ENCODE data around the gene GAB4. TPM values are rescaled to one million over a fixed set of nuclear protein-coding genes. Genes with fewer than 3 reads are reported as not detected.

GAB4 gene
- total and polyA plus RNA-seq, 2 of the 13 experiments (the other 11 are each of a cell fraction or from before 2014, with no cell fraction given), result not detected

DNA sequence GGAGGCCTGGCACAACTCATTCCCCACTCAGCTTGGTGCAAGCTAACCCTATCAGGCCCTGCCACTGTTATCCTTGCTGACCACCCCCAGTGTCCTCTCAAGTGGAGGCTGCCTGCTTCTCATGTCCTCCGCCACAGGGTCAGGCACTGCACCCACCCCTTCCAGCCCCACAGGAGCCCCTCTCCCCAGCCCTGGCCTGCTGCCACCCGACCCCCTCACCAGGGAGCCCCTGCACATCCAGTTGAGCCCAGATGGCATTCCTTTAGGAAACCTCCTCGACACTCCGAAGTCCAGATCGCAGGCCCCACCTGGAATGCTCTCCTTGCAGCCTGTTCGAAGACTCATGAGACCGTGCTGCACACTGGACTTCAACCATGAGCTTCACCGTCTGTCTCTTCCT is 48.8 kb upstream of the GAB4 start (continued):
- TF ChIP-seq, protein P1, sequence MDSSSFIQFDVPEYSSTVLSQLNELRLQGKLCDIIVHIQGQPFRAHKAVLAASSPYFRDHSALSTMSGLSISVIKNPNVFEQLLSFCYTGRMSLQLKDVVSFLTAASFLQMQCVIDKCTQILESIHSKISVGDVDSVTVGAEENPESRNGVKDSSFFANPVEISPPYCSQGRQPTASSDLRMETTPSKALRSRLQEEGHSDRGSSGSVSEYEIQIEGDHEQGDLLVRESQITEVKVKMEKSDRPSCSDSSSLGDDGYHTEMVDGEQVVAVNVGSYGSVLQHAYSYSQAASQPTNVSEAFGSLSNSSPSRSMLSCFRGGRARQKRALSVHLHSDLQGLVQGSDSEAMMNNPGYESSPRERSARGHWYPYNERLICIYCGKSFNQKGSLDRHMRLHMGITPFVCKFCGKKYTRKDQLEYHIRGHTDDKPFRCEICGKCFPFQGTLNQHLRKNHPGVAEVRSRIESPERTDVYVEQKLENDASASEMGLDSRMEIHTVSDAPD (CRISPR knock-in tag; IDR thresholded peaks at IDR 0.05), result no peak
- no peak for TF ChIP-seq ZNF660 (CRISPR knock-in tag; IDR thresholded peaks at IDR 0.05; ENCODE audit: borderline replicate concordance, low read depth)

DNA sequence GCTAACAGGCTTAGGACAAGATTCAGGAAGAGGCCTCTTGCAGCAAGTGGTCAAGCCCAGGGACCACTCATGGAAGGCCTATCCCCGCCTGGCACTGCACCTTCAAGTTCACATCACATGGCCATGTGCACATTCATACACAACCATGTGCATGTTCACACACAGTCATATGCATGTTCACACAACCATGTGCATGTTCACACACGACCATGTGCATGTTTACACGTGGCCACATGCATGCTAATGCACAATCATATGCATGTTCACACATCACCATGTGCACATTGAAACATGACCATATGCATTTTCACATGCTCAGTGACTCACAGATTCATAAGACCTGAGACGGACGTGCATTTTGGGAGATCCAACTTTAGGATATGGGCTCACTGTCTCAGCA is 48.0 kb upstream of the GAB4 start:
- no peak overlapping the region for H2AFZ ChIP-seq (ENCODE audit: low read length)
- no peak overlapping the region for H3K4me3 ChIP-seq (replicated peaks in 1 of 3; ENCODE audit: insufficient read depth in 1 of 3, low read depth in 2 of 3, low read length in 3 of 3)
- ATAC-seq (no peak), FAIRE-seq (no peak), DNase-seq (ENCODE audit: low spot score) (no peak)
- 5% methylated on average over 4 of the region's 5 CpGs for WGBS (ENCODE audit: low lambda C conversion rate)
- H3K4me2 ChIP-seq (ENCODE audit: low read depth, low read length), result no peak overlapping the region
- POLR2A ChIA-PET, result no interaction called here
- H3K9me3 ChIP-seq (ENCODE audit: low read length), result no peaks in the 10 kb centered on the region
- no peaks in the 10 kb centered on the region for H3K79me2 ChIP-seq (ENCODE audit: insufficient read depth, low read length)
- H3K27ac ChIP-seq (ENCODE audit: extremely low read length, insufficient read depth, low read length), result no peak overlapping the region
- BruUV-seq (replicated peaks), result no TSS peak
- TF ChIP-seq, protein P2, sequence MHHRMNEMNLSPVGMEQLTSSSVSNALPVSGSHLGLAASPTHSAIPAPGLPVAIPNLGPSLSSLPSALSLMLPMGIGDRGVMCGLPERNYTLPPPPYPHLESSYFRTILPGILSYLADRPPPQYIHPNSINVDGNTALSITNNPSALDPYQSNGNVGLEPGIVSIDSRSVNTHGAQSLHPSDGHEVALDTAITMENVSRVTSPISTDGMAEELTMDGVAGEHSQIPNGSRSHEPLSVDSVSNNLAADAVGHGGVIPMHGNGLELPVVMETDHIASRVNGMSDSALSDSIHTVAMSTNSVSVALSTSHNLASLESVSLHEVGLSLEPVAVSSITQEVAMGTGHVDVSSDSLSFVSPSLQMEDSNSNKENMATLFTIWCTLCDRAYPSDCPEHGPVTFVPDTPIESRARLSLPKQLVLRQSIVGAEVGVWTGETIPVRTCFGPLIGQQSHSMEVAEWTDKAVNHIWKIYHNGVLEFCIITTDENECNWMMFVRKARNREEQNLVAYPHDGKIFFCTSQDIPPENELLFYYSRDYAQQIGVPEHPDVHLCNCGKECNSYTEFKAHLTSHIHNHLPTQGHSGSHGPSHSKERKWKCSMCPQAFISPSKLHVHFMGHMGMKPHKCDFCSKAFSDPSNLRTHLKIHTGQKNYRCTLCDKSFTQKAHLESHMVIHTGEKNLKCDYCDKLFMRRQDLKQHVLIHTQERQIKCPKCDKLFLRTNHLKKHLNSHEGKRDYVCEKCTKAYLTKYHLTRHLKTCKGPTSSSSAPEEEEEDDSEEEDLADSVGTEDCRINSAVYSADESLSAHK (CRISPR knock-in tag; IDR thresholded peaks at IDR 0.05; ENCODE audit: borderline replicate concordance), result no peak
- TF ChIP-seq ELF3 (CRISPR knock-in tag; IDR thresholded peaks at IDR 0.05), result no peak
- TF ChIP-seq, protein P3, sequence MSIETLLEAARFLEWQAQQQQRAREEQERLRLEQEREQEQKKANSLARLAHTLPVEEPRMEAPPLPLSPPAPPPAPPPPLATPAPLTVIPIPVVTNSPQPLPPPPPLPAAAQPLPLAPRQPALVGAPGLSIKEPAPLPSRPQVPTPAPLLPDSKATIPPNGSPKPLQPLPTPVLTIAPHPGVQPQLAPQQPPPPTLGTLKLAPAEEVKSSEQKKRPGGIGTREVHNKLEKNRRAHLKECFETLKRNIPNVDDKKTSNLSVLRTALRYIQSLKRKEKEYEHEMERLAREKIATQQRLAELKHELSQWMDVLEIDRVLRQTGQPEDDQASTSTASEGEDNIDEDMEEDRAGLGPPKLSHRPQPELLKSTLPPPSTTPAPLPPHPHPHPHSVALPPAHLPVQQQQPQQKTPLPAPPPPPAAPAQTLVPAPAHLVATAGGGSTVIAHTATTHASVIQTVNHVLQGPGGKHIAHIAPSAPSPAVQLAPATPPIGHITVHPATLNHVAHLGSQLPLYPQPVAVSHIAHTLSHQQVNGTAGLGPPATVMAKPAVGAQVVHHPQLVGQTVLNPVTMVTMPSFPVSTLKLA (IDR thresholded peaks at IDR 0.05), result peak; percentile 100
- no peak for TF ChIP-seq CREB1 (IDR thresholded peaks at IDR 0.05)
- TF ChIP-seq CREB1 (CRISPR knock-in tag; IDR thresholded peaks at IDR 0.05), result no peak
- no peak for TF ChIP-seq NFKBIZ (CRISPR knock-in tag; IDR thresholded peaks at IDR 0.05)
- no peak for TF ChIP-seq HNF4A (CRISPR knock-in tag; IDR thresholded peaks at IDR 0.05)
- H3K27me3 ChIP-seq (ENCODE audit: control insufficient read depth in 1 of 2, insufficient read depth in 2 of 2, low read length in 2 of 2), result peaks cover 0 to 6% of the 10 kb centered on the region in 2 experiments; a peak in 2 of 5 replicates
- in situ Hi-C loops (cut with HindIII; ENCODE audit: extremely low pct_ligation_motif_present, low pct_unique_long_range_greater_than_20kb), result loop anchor here (5.0 kb wide), 1 partner anchor 134 kb away; no protein-coding TSS in a partner anchor
- no peaks in the 10 kb centered on the region for H3K36me3 ChIP-seq (replicated peaks in 1 of 2; ENCODE audit: control insufficient read depth in 1 of 2, insufficient read depth in 2 of 2, low read length in 2 of 2)
- H3K4me1 ChIP-seq (ENCODE audit: insufficient read depth, low read length), result no peaks in the 10 kb centered on the region
- CTCF ChIA-PET (ENCODE audit: low intra/inter-chr PET ratio, low total read pairs), result no interaction called here
- intact Hi-C loops (cut with micrococcal nuclease; ENCODE audit: unreplicated experiment), result no loop called here
- no peaks in the 10 kb centered on the region for H4K20me1 ChIP-seq (ENCODE audit: insufficient read depth, low read length)
- H3K9ac ChIP-seq (ENCODE audit: insufficient read depth, low read depth, low read length), result no peak overlapping the region

Data from HepG2 (cell line).